NCI-H2107 treated with DMSO at 0.1 percent for 48 hours (cell line): ENCODE results near the gene SLC39A3.

Experiments used
- DNase-seq: peaks from one replicate; lab custom pipeline; 2025; ENCODE audit not compliant: unreplicated experiment; lab: John Stamatoyannopoulos, UW

The SLC39A3 gene

GRCh38 chr19:2739602-2740313 is at the start of gene SLC39A3:
TSS of gene SLC39A3 (minus strand) at chr19:2740017. CDS start at chr19:2737257, 2,760 bp downstream.
- peak; percentile 86 for DNase-seq

DNA sequence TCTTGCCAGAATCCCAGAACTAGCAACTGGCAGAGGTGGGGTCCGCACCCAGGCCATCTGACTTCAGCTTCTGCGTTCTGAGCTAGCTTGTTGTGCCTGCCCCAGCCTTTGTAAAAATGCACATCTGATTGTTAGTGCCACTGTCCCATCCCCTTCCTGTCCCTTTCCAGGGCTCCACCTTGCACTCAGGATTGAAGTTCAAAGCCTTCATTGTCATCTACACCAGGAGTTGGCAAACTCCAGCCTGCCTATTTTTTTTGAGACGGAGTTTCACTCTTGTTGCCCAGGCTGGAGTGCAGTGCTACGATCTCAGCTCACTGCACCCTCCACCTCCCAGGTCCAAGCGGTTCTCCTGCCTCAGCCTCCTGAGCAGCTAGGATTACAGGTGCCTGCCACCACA is 48.4 kb upstream of the SLC39A3 start:
- DNase-seq = no peak

DNA sequence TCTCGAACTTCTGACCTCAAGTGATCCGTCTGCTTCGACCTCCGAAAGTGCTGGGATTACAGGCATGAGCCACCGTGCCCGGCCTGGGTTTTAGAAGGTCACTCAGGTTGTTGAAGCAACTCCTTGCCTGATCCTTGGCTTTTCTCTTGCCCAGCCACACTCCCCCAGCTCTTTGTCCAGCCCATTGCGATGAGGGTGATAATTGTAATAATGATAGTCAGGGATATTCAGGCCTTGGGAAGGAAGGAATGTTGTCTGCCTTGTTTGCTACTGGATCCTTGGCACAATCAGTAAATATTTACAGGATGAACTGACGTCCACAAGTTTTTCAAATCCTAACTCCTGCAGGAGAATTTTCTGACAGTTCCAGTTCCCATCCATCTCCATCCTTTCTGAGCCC is 47.3 kb upstream of the SLC39A3 start:
- DNase-seq = no peak

DNA sequence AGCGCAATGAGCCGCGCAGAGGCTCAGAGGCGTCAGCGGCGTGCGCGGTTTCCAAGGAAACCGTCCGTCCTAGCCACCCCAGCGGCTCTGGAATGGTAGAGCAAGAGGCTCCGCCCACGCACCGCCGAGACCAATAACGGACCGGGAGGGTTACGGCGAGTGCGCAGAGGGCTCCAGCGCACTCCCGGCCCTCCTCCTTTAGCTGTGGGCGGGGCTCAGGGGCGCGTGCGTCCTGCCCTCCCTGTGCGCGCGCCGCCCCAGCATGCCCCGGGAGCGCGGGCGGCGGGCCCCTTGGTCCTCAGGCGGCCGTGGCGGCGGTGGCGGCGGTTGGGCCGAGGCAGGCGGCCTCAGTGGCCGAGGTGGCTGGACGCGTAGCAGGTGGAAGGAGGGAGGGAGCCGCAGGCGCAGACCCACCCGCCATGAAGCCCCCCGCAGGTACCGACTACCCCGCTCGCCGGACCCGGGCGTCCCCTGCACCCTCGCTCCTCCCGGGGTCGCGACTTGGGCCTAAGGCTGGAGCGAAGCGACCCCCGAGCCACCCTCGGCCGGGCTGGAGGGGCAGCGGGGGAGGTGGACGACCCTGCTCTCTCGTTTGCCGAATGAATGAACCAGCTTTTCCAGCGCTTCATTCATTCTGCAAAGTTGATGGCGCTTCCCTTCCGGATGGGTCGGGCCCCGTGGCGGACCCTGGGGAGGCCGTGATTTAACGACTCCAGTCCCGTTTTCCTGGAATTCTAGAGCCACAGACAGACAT is 45.6 kb upstream of the SLC39A3 start, which contains the start of gene THOP1:
TSS of gene THOP1 (plus strand) at position 260 of the 754 bp plus-strand sequence. CDS start at position 420, 160 bp downstream.
- peak; percentile 92 for DNase-seq

DNA sequence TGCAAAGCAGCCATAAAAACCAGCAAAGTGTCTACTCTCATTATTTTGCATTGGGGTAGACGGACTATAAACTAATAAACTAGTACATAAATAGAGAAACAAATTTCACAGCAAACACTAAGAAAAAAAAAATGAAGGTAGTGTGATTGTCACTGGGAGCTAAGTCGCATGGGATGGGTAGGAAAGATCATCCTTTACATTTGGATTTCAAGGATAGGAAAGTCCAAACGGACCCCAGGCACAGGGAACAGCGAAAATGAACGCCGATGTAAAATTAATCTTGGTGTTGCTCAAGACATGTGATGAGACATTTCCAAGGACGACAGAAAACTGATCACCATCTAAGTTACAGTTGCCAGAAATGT is 43.9 kb upstream of the SLC39A3 start:
- DNase-seq = peak; percentile 57

DNA sequence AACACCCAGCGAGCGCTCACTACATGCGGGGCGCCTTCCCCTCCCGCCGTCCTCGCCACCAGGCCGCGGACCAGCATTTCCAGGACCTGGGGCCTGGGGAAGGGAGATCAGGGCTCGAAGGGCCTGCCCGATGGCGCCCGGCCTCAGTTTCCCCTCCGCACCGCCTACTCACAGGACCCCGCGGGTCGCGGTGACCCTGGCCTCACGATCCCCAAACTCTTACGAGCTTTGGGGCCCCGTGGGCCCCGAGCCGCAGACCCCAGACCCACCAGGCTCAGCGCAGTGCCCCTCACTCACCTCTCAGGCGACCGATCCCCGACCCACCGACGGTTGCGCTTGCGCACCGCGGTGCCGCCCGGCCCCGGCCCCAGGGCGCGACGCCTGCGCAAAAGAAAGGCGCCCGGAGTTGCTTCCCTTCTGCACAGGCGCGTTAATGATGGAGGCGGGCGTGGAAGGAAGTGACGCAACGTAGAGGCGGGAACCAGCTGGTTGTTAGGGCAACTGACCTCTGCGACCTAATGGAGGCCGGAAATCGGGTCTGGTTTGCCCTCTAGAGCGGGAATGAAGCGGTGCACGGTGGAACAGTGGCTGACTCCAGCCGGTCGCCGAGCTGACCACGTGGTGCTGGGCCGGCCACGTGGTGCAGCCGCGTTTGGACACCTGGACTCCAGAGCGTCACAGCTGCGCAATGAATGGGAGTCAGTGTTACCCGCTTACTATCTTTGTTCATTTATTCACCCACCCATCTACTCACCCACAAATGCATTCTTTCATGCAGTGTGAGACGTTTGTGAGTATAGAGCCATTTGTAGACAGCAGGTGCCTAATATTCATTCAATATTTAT is 43.3 kb upstream of the SLC39A3 start, which contains the start of gene SGTA:
TSS of gene SGTA (minus strand) at position 338 of the 845 bp plus-strand sequence. CDS start 14,205 bp downstream, outside the sequence.
- peak; percentile 95 for DNase-seq

DNA sequence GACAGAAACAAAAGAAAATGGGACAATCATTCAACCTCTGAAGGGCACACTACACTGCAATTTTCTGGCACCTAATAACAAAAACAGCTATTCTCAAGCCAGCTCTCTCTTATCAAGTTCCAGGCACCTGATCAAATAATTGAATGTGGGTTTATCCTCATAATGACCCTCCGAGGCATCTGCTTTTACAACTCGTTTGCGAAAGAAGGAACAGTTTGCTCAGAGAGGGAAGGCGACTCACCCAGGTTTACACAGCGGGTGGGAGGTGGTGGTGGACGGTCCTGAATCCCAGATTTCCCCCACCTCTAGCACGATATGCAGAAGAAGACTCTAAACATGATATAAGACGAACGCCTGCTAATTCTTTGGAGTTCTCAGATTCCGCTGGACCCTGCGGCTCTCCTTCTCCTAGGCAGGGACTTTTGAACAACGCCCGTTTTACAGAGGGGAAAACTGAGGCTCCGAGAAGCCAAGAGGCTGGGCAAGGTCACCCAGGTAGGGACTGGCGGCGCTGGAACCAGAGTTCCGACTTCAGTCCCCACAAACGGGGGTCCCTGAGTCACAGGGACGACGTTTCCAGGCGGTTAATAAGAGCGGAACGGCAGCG is 42.6 kb upstream of the SLC39A3 start:
- no peak for DNase-seq

- DNase-seq = no peak
Observed at GRCh38 chr19:2780284-2780683, 40.5 kb upstream of the SLC39A3 start.

DNA sequence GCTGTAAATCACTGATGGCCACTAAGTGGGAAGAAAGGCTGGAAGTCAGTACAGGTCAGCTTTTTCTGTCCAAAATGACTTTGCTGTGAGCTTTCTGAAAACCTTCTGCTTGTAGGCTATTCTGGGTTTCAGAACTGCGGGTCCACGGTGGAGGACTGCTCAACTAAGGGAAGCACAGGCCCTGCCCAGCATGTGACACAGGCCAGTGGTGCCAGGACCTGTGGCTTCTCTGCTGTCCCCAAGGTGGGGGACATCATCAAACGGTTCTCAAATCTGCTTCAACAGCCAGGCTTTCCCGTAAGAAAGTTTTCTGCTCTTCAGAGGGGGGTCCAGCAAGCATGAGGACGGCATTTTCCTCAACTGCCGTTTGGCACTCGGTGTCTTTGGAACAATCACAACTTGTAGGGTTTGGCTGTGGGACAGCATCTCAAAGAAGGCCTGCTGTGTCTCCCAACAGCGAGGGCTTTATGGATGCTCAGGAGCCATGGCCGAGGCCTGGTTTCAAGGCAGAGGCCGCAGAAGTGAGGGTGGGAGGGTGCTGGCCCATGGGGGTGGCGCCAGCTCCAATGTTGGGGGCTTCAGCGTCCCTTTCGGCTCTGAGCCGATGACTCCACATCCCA is 39.4 kb upstream of the SLC39A3 start:
- no peak for DNase-seq

- DNase-seq = no peak
Observed at GRCh38 chr19:2777952-2778683, 38.3 kb upstream of the SLC39A3 start.

GRCh38 chr19:2775556-2776430 is 36.0 kb upstream of the SLC39A3 start:
- no peak for DNase-seq

GRCh38 chr19:2774953-2775555 is 35.2 kb upstream of the SLC39A3 start:
- no peak for DNase-seq

DNA sequence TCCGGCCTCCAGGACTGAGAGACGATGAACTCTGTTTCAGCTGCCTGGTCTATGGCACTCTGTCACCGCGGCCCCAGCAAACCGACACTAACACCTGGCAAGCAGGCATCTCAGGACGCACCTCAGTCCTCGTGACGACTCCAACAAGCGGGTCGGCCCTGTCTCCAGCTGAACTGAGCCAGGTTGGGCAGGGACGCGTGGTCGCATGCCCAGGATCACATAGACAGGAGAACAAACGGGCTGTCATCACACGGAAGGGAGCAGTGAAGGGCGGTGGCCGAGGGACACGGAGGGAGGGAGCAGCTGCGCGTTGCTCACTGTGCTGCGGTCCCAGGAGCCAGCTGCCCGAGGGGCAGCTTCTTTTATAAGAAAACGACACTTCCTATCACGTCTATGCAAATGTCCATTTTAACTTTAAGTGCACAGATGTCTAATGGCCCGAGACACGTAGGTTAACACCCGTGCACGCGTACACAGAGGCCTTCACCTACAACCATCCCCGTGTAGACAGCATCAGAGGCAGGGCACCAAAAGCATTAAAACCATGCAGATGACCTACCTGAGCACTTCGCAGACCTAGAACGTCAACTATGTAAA is 34.4 kb upstream of the SLC39A3 start:
- no peak for DNase-seq

GRCh38 chr19:2771786-2772674 is 32.2 kb upstream of the SLC39A3 start:
- DNase-seq = no peak

DNA sequence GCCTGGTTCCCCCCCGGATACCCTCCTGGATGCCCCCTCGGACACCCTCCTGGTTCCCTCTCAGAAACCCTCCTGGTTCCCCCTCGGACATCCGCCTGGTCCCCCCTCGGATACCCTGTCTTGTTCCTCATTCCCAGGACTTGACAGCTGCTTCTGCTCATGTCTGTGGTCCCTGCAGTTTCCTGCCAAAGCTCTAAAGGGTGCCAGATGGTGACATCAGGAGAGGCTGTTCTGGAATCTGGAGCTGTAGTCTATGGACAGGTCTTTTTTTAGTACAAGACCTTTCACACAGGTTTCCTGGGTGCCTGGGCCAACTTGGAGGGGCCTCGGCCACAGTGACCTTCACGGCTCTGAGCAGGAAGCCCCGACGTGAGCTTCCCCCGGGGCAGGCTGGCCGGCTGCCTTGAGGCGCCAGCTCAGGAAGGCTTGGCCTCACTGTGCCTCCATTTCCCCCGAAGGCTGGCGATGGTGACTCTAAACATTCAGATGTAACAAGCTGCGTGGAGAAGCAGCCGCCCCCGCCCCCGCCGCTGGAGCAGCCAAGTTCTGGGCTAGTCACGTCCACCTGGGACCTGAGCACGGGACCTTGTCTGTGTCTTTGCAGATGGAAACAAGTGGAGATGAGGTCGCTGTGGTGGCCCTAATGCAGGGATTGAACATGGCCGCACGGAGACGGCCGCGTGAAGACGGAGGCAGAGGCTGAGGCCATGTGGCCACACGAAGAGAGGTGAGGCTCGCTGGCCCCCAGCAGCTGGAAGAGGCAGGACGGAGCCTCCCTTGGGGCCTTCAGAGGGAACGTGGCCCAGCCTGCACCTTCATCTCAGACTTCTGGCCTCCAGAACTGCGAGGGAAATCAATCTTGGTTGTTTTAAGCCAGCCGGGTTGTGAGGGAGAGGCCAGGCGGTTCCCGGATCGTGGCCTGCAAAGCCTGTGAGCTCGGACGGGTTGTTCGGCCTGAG is 30.5 kb upstream of the SLC39A3 start:
- DNase-seq = no peak

DNA sequence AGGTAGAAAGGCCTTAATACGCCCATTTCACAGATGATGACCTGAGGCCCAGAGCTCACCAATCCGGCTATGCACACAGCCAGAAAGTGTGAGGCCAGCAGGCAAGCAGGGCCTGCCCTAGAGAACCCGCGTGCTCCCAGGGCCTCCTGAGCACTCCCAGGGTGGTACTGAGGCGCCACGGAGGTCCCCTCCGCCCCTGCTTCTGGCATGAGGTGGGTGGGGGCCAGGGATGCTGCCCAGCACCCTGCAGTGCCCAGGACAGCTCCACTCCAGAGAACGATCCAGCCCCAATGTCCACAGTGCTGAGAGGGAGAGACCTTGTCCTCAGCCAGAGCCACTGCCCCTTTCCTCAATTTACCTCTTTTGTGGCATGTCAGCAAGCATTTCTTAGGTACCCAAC is 29.4 kb upstream of the SLC39A3 start:
- no peak for DNase-seq
